HEK293T (cell line): ENCODE measurements around the gene DDIT3.

Experiments
- CTCF ChIA-PET: fragments of 350-600 bp; formaldehyde crosslinking; extraction: SDS; loops from one replicate; lab custom pipeline; 2021; ENCODE audit warnings: antibody characterized with exemption, inconsistent platforms; lab: Yijun Ruan, JAX
- POLR2A ChIA-PET: fragments of 350-600 bp; formaldehyde crosslinking; extraction: SDS; loops from one replicate; lab custom pipeline; 2020; ENCODE audit warnings: antibody characterized with exemption, inconsistent platforms; lab: Yijun Ruan, JAX
- DNase-seq: peaks from one replicate; pipeline ENCODE4 v3.0.0; 2012; ENCODE audit warnings: mixed read lengths; ENCODE audit errors: extremely low spot score
- ARNT ChIP-seq: fragments of 450-650 bp; IDR thresholded peaks from 2 replicates; pipeline ENCODE4 v1.6.1; 2017; ENCODE audit warnings: mild to moderate bottlenecking
- BHLHE40 ChIP-seq: fragments of 450-650 bp; IDR thresholded peaks from 2 replicates; pipeline ENCODE4 v1.6.1; 2016; ENCODE audit warnings: mild to moderate bottlenecking, moderate library complexity, borderline replicate concordance
- CTBP1 ChIP-seq: fragments of 450-650 bp; IDR thresholded peaks from 2 replicates; pipeline ENCODE4 v1.6.1; 2016; ENCODE audit warnings: borderline replicate concordance
- ELF4 ChIP-seq: fragments of 450-650 bp; IDR thresholded peaks from 2 replicates; pipeline ENCODE4 v1.6.1; 2017; ENCODE audit warnings: antibody characterized with exemption
- FOXA1 ChIP-seq: fragments of 450-650 bp; IDR thresholded peaks from 2 replicates; pipeline ENCODE4 v1.6.1; 2016; ENCODE audit warnings: mild to moderate bottlenecking
- FOXK2 ChIP-seq: fragments of 450-650 bp; IDR thresholded peaks from 2 replicates; pipeline ENCODE4 v1.6.1; 2016; ENCODE audit warnings: mild to moderate bottlenecking
- FOXM1 ChIP-seq: fragments of 450-650 bp; IDR thresholded peaks from 2 replicates; pipeline ENCODE4 v1.6.1; 2017; ENCODE audit warnings: mild to moderate bottlenecking, borderline replicate concordance
- HDGF ChIP-seq: fragments of 450-650 bp; IDR thresholded peaks from 2 replicates; pipeline ENCODE4 v1.6.1; 2017; ENCODE audit warnings: antibody characterized with exemption, borderline replicate concordance
- L3MBTL2 ChIP-seq: fragments of 450-650 bp; conservative IDR thresholded peaks from 2 replicates; pipeline ENCODE4 v1.6.1; 2016; ENCODE audit warnings: mild to moderate bottlenecking
- LEF1 ChIP-seq: fragments of 450-650 bp; IDR thresholded peaks from 2 replicates; pipeline ENCODE4 v1.6.1; 2017; ENCODE audit warnings: mild to moderate bottlenecking, borderline replicate concordance
- NFRKB ChIP-seq: fragments of 450-650 bp; IDR thresholded peaks from 2 replicates; pipeline ENCODE4 v1.6.1; 2016; ENCODE audit warnings: mild to moderate bottlenecking, moderate library complexity
- PKNOX1 ChIP-seq: fragments of 450-650 bp; IDR thresholded peaks from 2 replicates; pipeline ENCODE4 v1.6.1; 2016
- SP1 ChIP-seq: fragments of 450-650 bp; IDR thresholded peaks from 2 replicates; pipeline ENCODE4 v1.6.1; 2017
- SUZ12 ChIP-seq: fragments of 450-650 bp; IDR thresholded peaks from 2 replicates; pipeline ENCODE4 v1.6.1; 2016; ENCODE audit warnings: mild to moderate bottlenecking
- TARDBP ChIP-seq: fragments of 450-650 bp; IDR thresholded peaks from 2 replicates; pipeline ENCODE4 v1.6.1; 2016
- ZNF384 ChIP-seq: fragments of 450-650 bp; IDR thresholded peaks from 2 replicates; pipeline ENCODE4 v1.6.1; 2016

The DDIT3 gene

GRCh38 chr12:57548013-57548315 lies 27.6 kb upstream of the DDIT3 start:
- CTCF ChIA-PET = no interaction called here
- TF ChIP-seq TARDBP = no peak
- no peak for TF ChIP-seq FOXM1
- TF ChIP-seq SP1 = no peak
- no peak for TF ChIP-seq L3MBTL2
- TF ChIP-seq ELF4 = no peak
- TF ChIP-seq ZNF384 = no peak
- TF ChIP-seq BHLHE40 = no peak
- no peak for TF ChIP-seq PKNOX1
- TF ChIP-seq LEF1 = no peak
- TF ChIP-seq FOXK2 = no peak
- no peak for TF ChIP-seq NFRKB
- no peak for TF ChIP-seq ARNT
- TF ChIP-seq HDGF = no peak
- TF ChIP-seq CTBP1 = no peak
- no peak for TF ChIP-seq FOXA1
- no peak for TF ChIP-seq SUZ12
- DNase-seq = no peak
- POLR2A ChIA-PET = no interaction called here

GRCh38 chr12:57547288-57548012 lies 27.1 kb upstream of the DDIT3 start:
- POLR2A ChIA-PET = interaction anchor here (0.6 to 3.1 kb wide), 9 partner anchors 9 to 197 kb away, joined by 3 to 20 read pairs (median 5); partner anchors contain the start of genes ARHGEF25, DDIT3 and INHBE
- TF ChIP-seq L3MBTL2 = no peak
- no peak for TF ChIP-seq HDGF
- TF ChIP-seq TARDBP = no peak
- no peak for TF ChIP-seq ARNT
- no peak for TF ChIP-seq ELF4
- TF ChIP-seq SUZ12 = no peak
- no peak for TF ChIP-seq BHLHE40
- no peak for TF ChIP-seq LEF1
- no peak for TF ChIP-seq ZNF384
- TF ChIP-seq FOXK2 = no peak
- TF ChIP-seq NFRKB = no peak
- no peak for TF ChIP-seq SP1
- no peak for TF ChIP-seq FOXA1
- no peak for TF ChIP-seq FOXM1
- TF ChIP-seq CTBP1 = no peak
- no peak for TF ChIP-seq PKNOX1
- CTCF ChIA-PET = interaction anchor here (0.7 to 1.4 kb wide), 2 partner anchors 36 to 225 kb away, joined by 3 read pairs; partner anchors contain the start of gene METTL1
- no peak for DNase-seq

- peak; percentile 99 for DNase-seq
- ChIA-PET POLR2A (interaction anchor here (0.6 to 3.1 kb wide), 12 partner anchors 9 to 198 kb away, joined by 3 to 20 read pairs (median 4); partner anchors contain the start of genes ARHGEF25, DDIT3 and INHBE), CTCF (interaction anchor here (0.7 to 1.4 kb wide), 2 partner anchors 37 to 225 kb away, joined by 3 read pairs; partner anchors contain the start of gene METTL1)
- TF ChIP-seq ARNT = no peak
- TF ChIP-seq LEF1 = no peak
- no peak for TF ChIP-seq ZNF384
- 0 out of 2 replicates have a peak, but pooled peaks have one; percentile 15 for TF ChIP-seq L3MBTL2
- TF ChIP-seq ELF4 = no peak
- TF ChIP-seq FOXK2 = no peak
- no peak for TF ChIP-seq BHLHE40
These were observed 26.3 kb upstream of the DDIT3 start, which contains the start of gene DCTN2 for GRCh38 chr12:57546438-57547287. Gene DCTN2 (minus strand): TSS chr12:57547192. CDS start chr12:57547063, 129 bp downstream.

- no peak for DNase-seq
- ChIA-PET CTCF (no interaction called here), POLR2A (interaction anchor here (0.7 to 3.1 kb wide), 9 partner anchors 8 to 198 kb away, joined by 3 to 20 read pairs (median 5); partner anchors contain the start of gene DDIT3)
- TF ChIP-seq FOXK2 (no peak), CTBP1 (no peak), LEF1 (no peak), NFRKB (no peak), BHLHE40 (no peak), PKNOX1 (no peak), HDGF (no peak), FOXA1 (no peak), L3MBTL2 (no peak), FOXM1 (no peak), ELF4 (no peak), ZNF384 (no peak), SUZ12 (no peak), ARNT (no peak), TARDBP (no peak), SP1 (no peak)
These were observed 25.6 kb upstream of the DDIT3 start for GRCh38 chr12:57545809-57546437.
